Measurements from ENCODE around the gene ROBO1. TPM values are rescaled to one million over a fixed set of nuclear protein-coding genes. Genes with fewer than 3 reads are reported as not detected.

ROBO1 gene
- total and polyA plus RNA-seq, 2 of the 13 experiments (the other 11 are each of a cell fraction or from before 2014, with no cell fraction given): 52.2 to 71.0 TPM

DNA sequence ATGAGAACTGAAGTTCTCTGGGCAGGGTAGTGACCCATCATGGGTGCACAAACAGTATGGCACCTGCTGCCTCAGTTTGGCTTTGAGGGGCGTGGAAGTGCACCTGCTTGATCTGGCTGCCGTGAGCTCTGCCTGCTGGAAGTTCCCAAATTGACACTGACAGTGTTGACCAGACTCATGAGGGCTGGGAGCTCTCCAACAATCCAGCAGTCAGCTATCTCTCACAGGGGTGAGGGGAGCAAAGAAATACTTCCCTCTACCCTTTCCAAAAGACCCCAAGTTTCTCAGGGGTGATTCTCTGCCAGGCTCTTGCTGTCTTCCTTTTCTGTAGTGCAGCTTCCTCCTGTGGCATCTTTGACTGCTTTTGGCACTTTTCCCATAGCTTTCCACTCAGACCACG lies 49.4 kb upstream of the ROBO1 start (continued):
- TF ChIP-seq, protein P1, sequence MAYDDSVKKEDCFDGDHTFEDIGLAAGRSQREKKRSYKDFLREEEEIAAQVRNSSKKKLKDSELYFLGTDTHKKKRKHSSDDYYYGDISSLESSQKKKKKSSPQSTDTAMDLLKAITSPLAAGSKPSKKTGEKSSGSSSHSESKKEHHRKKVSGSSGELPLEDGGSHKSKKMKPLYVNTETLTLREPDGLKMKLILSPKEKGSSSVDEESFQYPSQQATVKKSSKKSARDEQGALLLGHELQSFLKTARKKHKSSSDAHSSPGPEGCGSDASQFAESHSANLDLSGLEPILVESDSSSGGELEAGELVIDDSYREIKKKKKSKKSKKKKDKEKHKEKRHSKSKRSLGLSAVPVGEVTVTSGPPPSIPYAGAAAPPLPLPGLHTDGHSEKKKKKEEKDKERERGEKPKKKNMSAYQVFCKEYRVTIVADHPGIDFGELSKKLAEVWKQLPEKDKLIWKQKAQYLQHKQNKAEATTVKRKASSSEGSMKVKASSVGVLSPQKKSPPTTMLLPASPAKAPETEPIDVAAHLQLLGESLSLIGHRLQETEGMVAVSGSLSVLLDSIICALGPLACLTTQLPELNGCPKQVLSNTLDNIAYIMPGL (CRISPR knock-in tag; IDR thresholded peaks at IDR 0.05; ENCODE audit: borderline replicate concordance in 1 of 2, low read depth in 1 of 2): no peak
- TF ChIP-seq, protein P2, sequence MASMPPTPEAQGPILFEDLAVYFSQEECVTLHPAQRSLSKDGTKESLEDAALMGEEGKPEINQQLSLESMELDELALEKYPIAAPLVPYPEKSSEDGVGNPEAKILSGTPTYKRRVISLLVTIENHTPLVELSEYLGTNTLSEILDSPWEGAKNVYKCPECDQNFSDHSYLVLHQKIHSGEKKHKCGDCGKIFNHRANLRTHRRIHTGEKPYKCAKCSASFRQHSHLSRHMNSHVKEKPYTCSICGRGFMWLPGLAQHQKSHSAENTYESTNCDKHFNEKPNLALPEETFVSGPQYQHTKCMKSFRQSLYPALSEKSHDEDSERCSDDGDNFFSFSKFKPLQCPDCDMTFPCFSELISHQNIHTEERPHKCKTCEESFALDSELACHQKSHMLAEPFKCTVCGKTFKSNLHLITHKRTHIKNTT (CRISPR knock-in tag; IDR thresholded peaks at IDR 0.05): no peak
- TF ChIP-seq NFRKB (IDR thresholded peaks at IDR 0.05) (no peak), KDM5A (IDR thresholded peaks at IDR 0.05; ENCODE audit: borderline replicate concordance, low read length) (no peak), THAP11 (CRISPR knock-in tag; IDR thresholded peaks at IDR 0.05) (no peak), ZNF883 (CRISPR knock-in tag; IDR thresholded peaks at IDR 0.05; ENCODE audit: not compliant biosample characterization) (no peak), HOXA5 (CRISPR knock-in tag; IDR thresholded peaks at IDR 0.05) (no peak)

DNA sequence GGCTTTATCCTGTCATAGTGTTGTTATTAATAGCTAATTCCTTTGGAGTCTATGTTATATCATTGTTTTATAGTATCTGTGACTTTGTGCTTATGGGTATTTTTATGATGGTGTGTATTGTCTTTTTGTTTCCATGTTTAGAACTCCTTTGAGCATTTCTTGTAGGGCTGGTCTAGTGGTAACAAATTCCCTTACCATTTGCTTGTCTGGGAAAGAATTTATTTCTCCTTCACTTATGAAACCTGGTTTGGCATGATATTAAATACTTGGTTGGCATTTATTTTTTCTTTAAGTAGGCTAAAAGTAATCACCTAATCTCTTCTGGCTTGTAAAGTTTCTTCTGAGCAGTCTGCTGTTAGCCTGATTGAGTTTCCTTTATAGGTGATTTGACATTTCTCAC lies 47.7 kb upstream of the ROBO1 start:
- ATAC-seq (no peak), DNase-seq (ENCODE audit: low spot score) (no peak), FAIRE-seq (no peak)
- Histone ChIP-seq H3K79me2 (ENCODE audit: insufficient read depth, low read length) (no peaks in the 10 kb centered on the region), H3K27ac (ENCODE audit: extremely low read length, insufficient read depth, low read length) (no peak overlapping the region), H3K36me3 (replicated peaks in 1 of 2; ENCODE audit: control insufficient read depth in 1 of 2, insufficient read depth in 2 of 2, low read length in 2 of 2) (no peaks in the 10 kb centered on the region), H2AFZ (ENCODE audit: low read length) (no peak overlapping the region), H3K9ac (ENCODE audit: insufficient read depth, low read depth, low read length) (no peak overlapping the region), H3K4me3 (replicated peaks in 1 of 3; ENCODE audit: insufficient read depth in 1 of 3, low read depth in 2 of 3, low read length in 3 of 3) (no peak overlapping the region), H3K9me3 (ENCODE audit: low read length) (peaks cover 21% of the 10 kb centered on the region), H3K4me2 (ENCODE audit: low read depth, low read length) (no peak overlapping the region), H4K20me1 (ENCODE audit: insufficient read depth, low read length) (no peaks in the 10 kb centered on the region), H3K4me1 (ENCODE audit: insufficient read depth, low read length) (no peaks in the 10 kb centered on the region), H3K27me3 (ENCODE audit: control insufficient read depth in 1 of 2, insufficient read depth in 2 of 2, low read length in 2 of 2) (no peaks in the 10 kb centered on the region)
- ChIA-PET POLR2A (no interaction called here), CTCF (ENCODE audit: low intra/inter-chr PET ratio, low total read pairs) (no interaction called here)
- in situ Hi-C loops (cut with HindIII; ENCODE audit: extremely low pct_ligation_motif_present, low pct_unique_long_range_greater_than_20kb) (no loop called here), intact Hi-C loops (cut with micrococcal nuclease; ENCODE audit: unreplicated experiment) (no loop called here)
- TF ChIP-seq TBX2 (CRISPR knock-in tag; IDR thresholded peaks at IDR 0.05; ENCODE audit: borderline replicate concordance): no peak
- peak; percentile 97; the same call in 1 of the 2 replicates for TF ChIP-seq ZNF337 (CRISPR knock-in tag; IDR thresholded peaks at IDR 0.05; ENCODE audit: borderline replicate concordance, low read depth)
- no peak for TF ChIP-seq ZNF12 (CRISPR knock-in tag; IDR thresholded peaks at IDR 0.05)
- TF ChIP-seq TAF15 (IDR thresholded peaks at IDR 0.05; ENCODE audit: low read depth, low read length, poor library complexity, severe bottlenecking): no peak
- no peak for TF ChIP-seq NFATC3 (CRISPR knock-in tag; IDR thresholded peaks at IDR 0.05)
- no peak for TF ChIP-seq ZNF558 (CRISPR knock-in tag; IDR thresholded peaks at IDR 0.05; ENCODE audit: borderline replicate concordance)
- no TSS peak for BruUV-seq (replicated peaks)
